Suprapubic skin (tissue), 3 donors: ENCODE measurements around the gene SYNDIG1.

Source experiments
- EP300 ChIP-seq: sonication (generic); formaldehyde crosslinking; IDR thresholded peaks from one replicate; pipeline ENCODE4 v1.6.1; 2017; ENCODE audit warnings: antibody characterized with exemption
- POLR2A ChIP-seq, 2 donors: fragments of 450-650 bp; IDR thresholded peaks; one replicate each; pipeline ENCODE4 v1.6.1; 2017; ENCODE audit warnings: antibody characterized with exemption in 2 of 2, mild to moderate bottlenecking in 2 of 2, moderate library complexity in 2 of 2
- TF ChIP-seq, protein P1 (sequence below), 2 donors: fragments of 200-600 bp in 1 of 2; fragments of 450-650 bp in 1 of 2; sonication (generic) in 1 of 2; IDR thresholded peaks; one replicate each; pipeline ENCODE4 v1.5.1; 2016 to 2019; ENCODE audit warnings: antibody characterized with exemption in 2 of 2, mild to moderate bottlenecking in 1 of 2, moderate library complexity in 1 of 2

DNA sequence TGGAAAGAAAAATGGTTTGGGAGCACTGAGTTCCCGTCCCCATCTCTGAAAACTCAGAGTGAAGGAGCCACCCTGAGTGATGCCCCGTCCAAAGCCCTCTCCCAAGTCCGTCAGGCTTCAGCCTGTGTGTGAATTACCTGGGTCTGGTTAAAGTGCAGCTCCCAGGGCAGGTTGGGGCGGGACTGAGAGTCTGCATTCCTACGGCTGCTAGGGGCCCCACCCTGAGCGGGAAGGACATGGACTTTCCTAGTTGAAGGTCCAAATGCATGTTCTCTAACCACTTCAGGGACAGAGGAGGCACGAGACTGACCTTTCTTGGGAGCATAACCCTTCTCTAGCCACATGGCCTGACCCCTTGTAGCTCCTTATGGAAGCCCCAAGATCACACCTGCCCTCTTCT is 97.2 kb downstream of the SYNDIG1 start:
- TF ChIP-seq, protein P1, sequence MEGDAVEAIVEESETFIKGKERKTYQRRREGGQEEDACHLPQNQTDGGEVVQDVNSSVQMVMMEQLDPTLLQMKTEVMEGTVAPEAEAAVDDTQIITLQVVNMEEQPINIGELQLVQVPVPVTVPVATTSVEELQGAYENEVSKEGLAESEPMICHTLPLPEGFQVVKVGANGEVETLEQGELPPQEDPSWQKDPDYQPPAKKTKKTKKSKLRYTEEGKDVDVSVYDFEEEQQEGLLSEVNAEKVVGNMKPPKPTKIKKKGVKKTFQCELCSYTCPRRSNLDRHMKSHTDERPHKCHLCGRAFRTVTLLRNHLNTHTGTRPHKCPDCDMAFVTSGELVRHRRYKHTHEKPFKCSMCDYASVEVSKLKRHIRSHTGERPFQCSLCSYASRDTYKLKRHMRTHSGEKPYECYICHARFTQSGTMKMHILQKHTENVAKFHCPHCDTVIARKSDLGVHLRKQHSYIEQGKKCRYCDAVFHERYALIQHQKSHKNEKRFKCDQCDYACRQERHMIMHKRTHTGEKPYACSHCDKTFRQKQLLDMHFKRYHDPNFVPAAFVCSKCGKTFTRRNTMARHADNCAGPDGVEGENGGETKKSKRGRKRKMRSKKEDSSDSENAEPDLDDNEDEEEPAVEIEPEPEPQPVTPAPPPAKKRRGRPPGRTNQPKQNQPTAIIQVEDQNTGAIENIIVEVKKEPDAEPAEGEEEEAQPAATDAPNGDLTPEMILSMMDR (IDR thresholded peaks at IDR 0.05): no peak
- TF ChIP-seq EP300 (no peak), POLR2A (IDR thresholded peaks at IDR 0.05) (no peak)
